Measurements from ENCODE around the gene IFNA8.
"Not testable (repeated sequence)": the region's sequence is repeated elsewhere in the genome, so short reads cannot be mapped to it uniquely, and the experiment has no call there.

DNA sequence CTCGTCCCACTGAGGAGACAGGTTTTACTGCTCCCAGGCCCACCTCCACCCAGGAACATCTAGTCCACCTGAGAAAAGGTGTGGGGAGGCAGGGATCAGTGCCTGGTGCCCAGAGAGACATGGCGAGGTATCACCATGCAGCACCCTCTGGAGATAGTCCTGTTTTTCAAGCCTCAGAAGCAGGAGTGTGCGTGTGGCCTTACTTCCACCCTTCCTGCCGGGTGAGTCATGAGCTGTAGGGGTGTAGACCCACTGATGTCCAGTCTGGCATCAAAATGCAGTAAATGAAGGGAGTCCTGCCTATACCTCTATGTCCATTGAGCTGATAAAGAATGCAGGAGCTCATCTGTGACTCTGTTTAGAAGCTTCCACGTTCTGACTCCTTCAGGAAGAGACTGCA, 40.4 kb downstream of the IFNA8 start:
- TF ChIP-seq EZH2phosphoT487 (IDR thresholded peaks at IDR 0.05), result not testable (repeated sequence)
- TF ChIP-seq, protein P1, sequence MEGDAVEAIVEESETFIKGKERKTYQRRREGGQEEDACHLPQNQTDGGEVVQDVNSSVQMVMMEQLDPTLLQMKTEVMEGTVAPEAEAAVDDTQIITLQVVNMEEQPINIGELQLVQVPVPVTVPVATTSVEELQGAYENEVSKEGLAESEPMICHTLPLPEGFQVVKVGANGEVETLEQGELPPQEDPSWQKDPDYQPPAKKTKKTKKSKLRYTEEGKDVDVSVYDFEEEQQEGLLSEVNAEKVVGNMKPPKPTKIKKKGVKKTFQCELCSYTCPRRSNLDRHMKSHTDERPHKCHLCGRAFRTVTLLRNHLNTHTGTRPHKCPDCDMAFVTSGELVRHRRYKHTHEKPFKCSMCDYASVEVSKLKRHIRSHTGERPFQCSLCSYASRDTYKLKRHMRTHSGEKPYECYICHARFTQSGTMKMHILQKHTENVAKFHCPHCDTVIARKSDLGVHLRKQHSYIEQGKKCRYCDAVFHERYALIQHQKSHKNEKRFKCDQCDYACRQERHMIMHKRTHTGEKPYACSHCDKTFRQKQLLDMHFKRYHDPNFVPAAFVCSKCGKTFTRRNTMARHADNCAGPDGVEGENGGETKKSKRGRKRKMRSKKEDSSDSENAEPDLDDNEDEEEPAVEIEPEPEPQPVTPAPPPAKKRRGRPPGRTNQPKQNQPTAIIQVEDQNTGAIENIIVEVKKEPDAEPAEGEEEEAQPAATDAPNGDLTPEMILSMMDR (IDR thresholded peaks at IDR 0.05), result not testable (repeated sequence)
